Stomach (tissue), 4 donors: ENCODE results near the gene BCL6B.

Experiments
- CTCF ChIP-seq, 7 experiments: fragments of 450-650 bp in 4 of 7; fragments of 200-600 bp in 3 of 7; sonication (generic) in 3 of 7; IDR thresholded peaks; one replicate each; pipeline ENCODE4 v1.5.1; 2016 to 2019; ENCODE audit warnings: antibody characterized with exemption in 7 of 7, control low read depth in 2 of 7, mild to moderate bottlenecking in 1 of 7
- EP300 ChIP-seq: sonication (generic); formaldehyde crosslinking; IDR thresholded peaks from one replicate; pipeline ENCODE4 v1.6.1; 2017; ENCODE audit warnings: antibody characterized with exemption
- POLR2A ChIP-seq, 4 donors: fragments of 450-650 bp; IDR thresholded peaks; one replicate each; pipeline ENCODE4 v1.6.1; 2016; ENCODE audit warnings: antibody characterized with exemption in 4 of 4, control low read depth in 2 of 4, mild to moderate bottlenecking in 1 of 4, moderate library complexity in 1 of 4

GRCh38 chr17:7011415-7011814 is 11.4 kb upstream of the BCL6B start:
- TF ChIP-seq CTCF (IDR thresholded peaks at IDR 0.05): no peak
- TF ChIP-seq POLR2A (IDR thresholded peaks at IDR 0.05): no peak
- no peak for TF ChIP-seq EP300
